CD4-positive, alpha-beta memory T cell (primary cell): Measurements from ENCODE around the gene HTR6. TPM values are rescaled to one million over a fixed set of nuclear protein-coding genes. Genes with fewer than 3 reads are reported as not detected.
A peak's percentile ranks its signal among the peaks of the same experiment; 100 is the strongest.

ENCODE experiments used
- CTCF ChIA-PET: fragments of 350-600 bp; sonication (Branson Sonifier 250); formaldehyde crosslinking; loops from one replicate; lab custom pipeline; 2021; ENCODE audit warnings: inconsistent platforms; ENCODE audit not compliant: partially characterized antibody; lab: Charles Lee
- POLR2A ChIA-PET: fragments of 350-600 bp; sonication (Branson Sonifier 250); formaldehyde crosslinking; loops from one replicate; lab custom pipeline; 2021; ENCODE audit not compliant: partially characterized antibody; lab: Charles Lee
- DNase-seq, 5 donors: peaks; one replicate each; pipeline versions ENCODE4 v3.0.0 to v3.0.0-alpha.2; 2020 to 2022; ENCODE audit warnings: mixed read lengths in 1 of 5
- H3K27ac ChIP-seq: one replicate; pipeline ENCODE4 v1.7.0; 2013; ENCODE audit warnings: low read depth, low read length
- H3K27me3 ChIP-seq: 2 replicates; pipeline ENCODE4 v1.7.0; 2013; ENCODE audit warnings: mild to moderate bottlenecking, low read length, moderate library complexity; ENCODE audit not compliant: insufficient read depth
- H3K36me3 ChIP-seq: 2 replicates; pipeline ENCODE4 v1.7.0; 2013; ENCODE audit warnings: mild to moderate bottlenecking, low read length, moderate library complexity; ENCODE audit not compliant: insufficient read depth
- H3K4me1 ChIP-seq: 2 replicates; pipeline ENCODE4 v1.7.0; 2013; ENCODE audit warnings: mild to moderate bottlenecking, low read length, moderate library complexity; ENCODE audit not compliant: insufficient read depth
- H3K4me3 ChIP-seq, 2 donors: one replicate each; pipeline ENCODE4 v1.7.0; 2013; ENCODE audit warnings: low read length in 2 of 2, mild to moderate bottlenecking in 1 of 2
- H3K9me3 ChIP-seq, 2 donors: one replicate each; pipeline ENCODE4 v1.7.0; 2013; ENCODE audit warnings: low read length in 2 of 2, control low read depth in 1 of 2; ENCODE audit not compliant: control insufficient read depth in 1 of 2
- H3K27ac Mint-ChIP-seq, 7 donors: one replicate each; pipeline ENCODE4 v1.8.0; 2020 to 2021; ENCODE audit warnings: mixed read lengths in 7 of 7, mild to moderate bottlenecking in 6 of 7, inconsistent platforms in 3 of 7, moderate library complexity in 3 of 7
- H3K27me3 Mint-ChIP-seq, 2 donors: one replicate each; pipeline ENCODE4 v1.8.0; 2020 to 2021; ENCODE audit warnings: mixed read lengths in 2 of 2
- H3K36me3 Mint-ChIP-seq, 2 donors: one replicate each; pipeline ENCODE4 v1.8.0; 2020 to 2021; ENCODE audit warnings: mixed read lengths in 2 of 2, inconsistent platforms in 1 of 2, mild to moderate bottlenecking in 1 of 2
- H3K4me1 Mint-ChIP-seq, 4 donors: one replicate each; pipeline ENCODE4 v1.8.0; 2020 to 2021; ENCODE audit warnings: mixed read lengths in 4 of 4, mild to moderate bottlenecking in 1 of 4
- H3K4me3 Mint-ChIP-seq, 8 donors: one replicate each; pipeline ENCODE4 v1.8.0; 2020 to 2021; ENCODE audit warnings: mixed read lengths in 8 of 8, mild to moderate bottlenecking in 7 of 8, moderate library complexity in 6 of 8, inconsistent platforms in 3 of 8
- H3K9me3 Mint-ChIP-seq, 8 donors: one replicate each; pipeline ENCODE4 v1.8.0; 2020 to 2021; ENCODE audit warnings: mixed read lengths in 8 of 8, mild to moderate bottlenecking in 5 of 8, inconsistent platforms in 3 of 8, moderate library complexity in 1 of 8
- intact Hi-C: fragments of 100-400 bp; cut with micrococcal nuclease; formaldehyde crosslinking; loops from one replicate; pipeline ENCODE4 v1.15.1; 2023
- polyA plus RNA-seq, 2 donors: library from polyadenylated mRNA; unstranded; fragments of 300-500 nt; fragmentation: Illumina TruSeq; gene quantifications; one replicate each; pipeline ENCODE4 v1.2.3, GENCODE V29; 2021
- total RNA-seq, 2 experiments: library from RNA; stranded (reverse); gene quantifications; one replicate each; pipeline ENCODE4 v1.2.3, GENCODE V29; 2021

HTR6 gene
- total and polyA plus RNA-seq, 4 experiments from 2014 or later: 0.33 to 1.1 (median 0.44) TPM; not detected in 1

- H3K9me3 ChIP-seq: no peaks in the 10 kb centered on the region
- Mint-ChIP-seq H3K36me3 (peaks cover 0 to 2% of the 10 kb centered on the region in 2 donors), H3K4me1 (peaks cover 18 to 43% (median 29%) of the 10 kb centered on the region in 4 donors), H3K27ac (peak overlapping the region in 2 of 7 donors; percentile 71 to 74), H3K4me3 (peak overlapping the region in 1 of 8 donors; percentile 54), H3K9me3 (peaks cover 0 to 1% (median 0%) of the 10 kb centered on the region in 8 donors), H3K27me3 (peaks cover 0 to 18% of the 10 kb centered on the region in 2 donors)
- H3K4me1 ChIP-seq: peaks cover 27% of the 10 kb centered on the region
- no peak overlapping the region for H3K27ac ChIP-seq
- no peaks in the 10 kb centered on the region for H3K36me3 ChIP-seq
- DNase-seq: peak in 4 of 5 donors; percentile 49 to 66 (median 60)
- H3K27me3 ChIP-seq: no peaks in the 10 kb centered on the region
- no peak overlapping the region for H3K4me3 ChIP-seq
- intact Hi-C loops: loop anchor here (1.0 to 2.0 kb wide), 2 partner anchors 27 to 43 kb away; no protein-coding TSS in a partner anchor
- CTCF ChIA-PET: interaction anchor here (0.6 to 6.6 kb wide), 59 partner anchors 8 to 527 kb away, joined by 3 to 177 read pairs (median 4); partner anchors contain the start of genes AKR7A2, EMC1 and SLC66A1
- POLR2A ChIA-PET: interaction anchor here (0.5 to 1.8 kb wide), 4 partner anchors 9 to 44 kb away, joined by 3 to 8 read pairs (median 3); no protein-coding TSS in a partner anchor
These were observed 2.9 kb upstream of the HTR6 start for GRCh38 chr1:19661721-19662228.

GRCh38 chr1:19662313-19662712 is 2.4 kb upstream of the HTR6 start:
- no peaks in the 10 kb centered on the region for H3K27me3 ChIP-seq
- H3K4me3 Mint-ChIP-seq: no peak overlapping the region
- no peak overlapping the region for H3K27ac ChIP-seq
- H3K9me3 Mint-ChIP-seq: peaks cover 0 to 1% (median 0%) of the 10 kb centered on the region in 8 donors
- peaks cover 27% of the 10 kb centered on the region for H3K4me1 ChIP-seq
- ChIA-PET CTCF (interaction anchor here (0.5 to 6.6 kb wide), 56 partner anchors 9 to 528 kb away, joined by 3 to 177 read pairs (median 4); partner anchors contain the start of genes AKR7A2, EMC1 and SLC66A1), POLR2A (interaction anchor here (0.5 to 1.8 kb wide), 4 partner anchors 9 to 43 kb away, joined by 3 to 8 read pairs (median 3); no protein-coding TSS in a partner anchor)
- H3K4me3 ChIP-seq: no peak overlapping the region
- peaks cover 0 to 22% of the 10 kb centered on the region in 2 donors for H3K27me3 Mint-ChIP-seq
- H3K27ac Mint-ChIP-seq: peak overlapping the region in 1 of 7 donors; percentile 71
- H3K36me3 ChIP-seq: no peaks in the 10 kb centered on the region
- no peaks in the 10 kb centered on the region for H3K9me3 ChIP-seq
- H3K4me1 Mint-ChIP-seq: peaks cover 20 to 48% (median 33%) of the 10 kb centered on the region in 4 donors
- peaks cover 0 to 2% of the 10 kb centered on the region in 2 donors for H3K36me3 Mint-ChIP-seq
- intact Hi-C loops: no loop called here
- DNase-seq: no peak

DNA sequence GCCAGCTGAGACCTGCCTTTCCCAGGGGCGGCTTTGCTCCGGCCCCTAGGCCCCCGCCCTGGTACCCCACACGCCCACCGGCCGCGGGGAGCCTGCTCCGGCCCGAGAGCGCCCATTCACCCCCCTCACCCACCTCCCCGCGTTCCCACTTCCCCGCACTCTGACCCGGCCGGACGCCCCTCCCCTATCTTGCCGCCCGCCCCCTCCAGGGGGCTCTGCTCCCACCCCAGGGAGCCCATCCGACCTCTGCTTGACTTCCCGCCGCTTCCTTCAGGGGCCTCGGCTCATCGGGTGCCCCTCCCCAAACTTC is 466 bp downstream of the HTR6 start:
- H3K27me3 ChIP-seq: no peaks in the 10 kb centered on the region
- Mint-ChIP-seq H3K36me3 (no peaks in the 10 kb centered on the region), H3K9me3 (peaks cover 0 to 3% (median 0%) of the 10 kb centered on the region in 8 donors), H3K27ac (peak overlapping the region in 1 of 7 donors; percentile 70), H3K4me1 (peaks cover 16 to 38% (median 32%) of the 10 kb centered on the region in 4 donors), H3K4me3 (peak overlapping the region in 7 of 8 donors; percentile 51 to 82 (median 70)), H3K27me3 (peaks cover 0 to 22% of the 10 kb centered on the region in 2 donors)
- no peak overlapping the region for H3K4me3 ChIP-seq
- CTCF ChIA-PET: interaction anchor here (6.6 kb wide), 1 partner anchor 39 kb away, joined by 177 read pairs; no protein-coding TSS in a partner anchor
- intact Hi-C loops: no loop called here
- no peak overlapping the region for H3K27ac ChIP-seq
- POLR2A ChIA-PET: no interaction called here
- no peaks in the 10 kb centered on the region for H3K36me3 ChIP-seq
- peak in 1 of 5 donors; percentile 36 for DNase-seq
- peaks cover 21% of the 10 kb centered on the region for H3K4me1 ChIP-seq
- no peaks in the 10 kb centered on the region for H3K9me3 ChIP-seq

- H3K4me1 Mint-ChIP-seq: peaks cover 16 to 38% (median 30%) of the 10 kb centered on the region in 4 donors
These were observed 1.1 kb downstream of the HTR6 start for GRCh38 chr1:19665496-19666465.

GRCh38 chr1:19668888-19669287 is 4.2 kb downstream of the HTR6 start:
- peak overlapping the region in 1 of 7 donors; percentile 32 for H3K27ac Mint-ChIP-seq
- Histone ChIP-seq H3K4me1 (peaks cover 15% of the 10 kb centered on the region), H3K27ac (no peak overlapping the region), H3K36me3 (no peaks in the 10 kb centered on the region), H3K9me3 (no peaks in the 10 kb centered on the region), H3K4me3 (no peak overlapping the region), H3K27me3 (no peaks in the 10 kb centered on the region)
- H3K36me3 Mint-ChIP-seq: no peaks in the 10 kb centered on the region
- H3K4me1 Mint-ChIP-seq: peaks cover 13 to 27% (median 22%) of the 10 kb centered on the region in 4 donors
- CTCF ChIA-PET: interaction anchor here (1.2 to 1.3 kb wide), 2 partner anchors 8 to 36 kb away, joined by 5 read pairs; no protein-coding TSS in a partner anchor
- intact Hi-C loops: no loop called here
- H3K4me3 Mint-ChIP-seq: no peak overlapping the region
- peaks cover 0 to 3% (median 0%) of the 10 kb centered on the region in 8 donors for H3K9me3 Mint-ChIP-seq
- DNase-seq: no peak
- POLR2A ChIA-PET: no interaction called here
- H3K27me3 Mint-ChIP-seq: peaks cover 1 to 14% of the 10 kb centered on the region in 2 donors

More at GRCh38 chr1:19665496-19666465, 1.1 kb downstream of the HTR6 start:
- POLR2A ChIA-PET: no interaction called here
- no peaks in the 10 kb centered on the region for H3K36me3 ChIP-seq
- peaks cover 0 to 3% (median 0%) of the 10 kb centered on the region in 8 donors for H3K9me3 Mint-ChIP-seq
- peaks cover 21% of the 10 kb centered on the region for H3K4me1 ChIP-seq
- CTCF ChIA-PET: no interaction called here
- no peaks in the 10 kb centered on the region for H3K9me3 ChIP-seq
- no peak for DNase-seq
- no peak overlapping the region for H3K4me3 ChIP-seq
- no peak overlapping the region for H3K27ac ChIP-seq
- peak overlapping the region; percentile 56 to 86 (median 81) for H3K4me3 Mint-ChIP-seq
- H3K27me3 Mint-ChIP-seq: peaks cover 0 to 22% of the 10 kb centered on the region in 2 donors
- H3K27me3 ChIP-seq: no peaks in the 10 kb centered on the region
- H3K36me3 Mint-ChIP-seq: no peaks in the 10 kb centered on the region
- H3K27ac Mint-ChIP-seq: peak overlapping the region in 4 of 7 donors; percentile 43 to 70 (median 48)
- intact Hi-C loops: no loop called here

DNA sequence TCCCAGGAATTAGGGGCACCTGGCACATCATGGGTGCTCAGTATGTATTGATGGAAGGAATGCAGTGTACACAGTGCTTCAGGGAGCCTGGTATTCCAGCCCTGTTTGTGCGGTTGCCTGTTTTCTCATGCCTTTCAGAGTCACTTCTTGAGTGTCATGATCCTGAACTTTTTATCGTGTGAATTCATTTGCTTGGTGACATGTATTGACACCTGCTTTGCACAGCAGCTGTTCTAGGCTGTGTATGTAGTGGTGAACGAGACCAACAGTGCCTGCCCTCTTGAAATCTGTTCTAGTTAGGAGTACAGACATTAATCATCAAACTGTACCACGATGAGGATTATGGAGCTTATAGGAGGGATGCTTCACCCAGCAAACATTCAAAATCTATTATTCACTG is 6.1 kb downstream of the HTR6 start:
- intact Hi-C loops: no loop called here
- ChIA-PET POLR2A (no interaction called here), CTCF (interaction anchor here (3.9 kb wide), 1 partner anchor 9 kb away, joined by 28 read pairs; no protein-coding TSS in a partner anchor)
- H3K4me1 ChIP-seq: peaks cover 1% of the 10 kb centered on the region
- H3K27me3 ChIP-seq: no peaks in the 10 kb centered on the region
- Mint-ChIP-seq H3K27ac (peak overlapping the region in 1 of 7 donors; percentile 36), H3K4me3 (no peak overlapping the region), H3K36me3 (no peaks in the 10 kb centered on the region), H3K27me3 (peaks cover 1 to 16% of the 10 kb centered on the region in 2 donors), H3K9me3 (peaks cover 0 to 3% (median 0%) of the 10 kb centered on the region in 8 donors), H3K4me1 (peaks cover 9 to 24% (median 18%) of the 10 kb centered on the region in 4 donors)
- no peak for DNase-seq
- H3K9me3 ChIP-seq: no peaks in the 10 kb centered on the region
- no peak overlapping the region for H3K27ac ChIP-seq
- no peak overlapping the region for H3K4me3 ChIP-seq
- no peaks in the 10 kb centered on the region for H3K36me3 ChIP-seq
